GM10248 (cell line): ENCODE measurements around the gene TUBA3C.

Experiments used
- CTCF ChIA-PET: fragments of 300-600 bp; sonication (Branson Sonifier 250); formaldehyde crosslinking; extraction: SDS; loops from one replicate; lab custom pipeline; 2021; ENCODE audit warnings: antibody characterized with exemption; lab: Yijun Ruan, JAX
- POLR2A ChIA-PET: fragments of 350-650 bp; sonication (Branson Sonifier 250); formaldehyde crosslinking; extraction: SDS; loops from one replicate; lab custom pipeline; 2020; ENCODE audit warnings: antibody characterized with exemption; lab: Yijun Ruan, JAX
- DNase-seq: peaks from one replicate; pipeline ENCODE4 v3.0.0; 2012; ENCODE audit errors: extremely low spot score
- CTCF ChIP-seq: IDR thresholded peaks from 2 replicates; pipeline ENCODE4 v1.5.1; 2012; ENCODE audit warnings: mild to moderate bottlenecking, low read depth; ENCODE audit errors: extremely low read depth, missing control alignments, control extremely low read depth

The TUBA3C gene

GRCh38 chr13:19156013-19156825 lies 25.4 kb downstream of the TUBA3C start:
- ChIA-PET POLR2A (no interaction called here), CTCF (no interaction called here)
- no peak for TF ChIP-seq CTCF
- no peak for DNase-seq

GRCh38 chr13:19155321-19155861 lies 26.2 kb downstream of the TUBA3C start:
- CTCF ChIA-PET: no interaction called here
- POLR2A ChIA-PET: no interaction called here
- TF ChIP-seq CTCF: no peak
- DNase-seq: no peak

- TF ChIP-seq CTCF: no peak
- CTCF ChIA-PET: no interaction called here
- no peak for DNase-seq
These were observed 26.8 kb downstream of the TUBA3C start for GRCh38 chr13:19154843-19155242.

GRCh38 chr13:19153782-19154450 lies 27.7 kb downstream of the TUBA3C start:
- TF ChIP-seq CTCF: no peak
- no peak for DNase-seq
- CTCF ChIA-PET: no interaction called here
- POLR2A ChIA-PET: no interaction called here

More at GRCh38 chr13:19154843-19155242, 26.8 kb downstream of the TUBA3C start:
- POLR2A ChIA-PET: no interaction called here

- POLR2A ChIA-PET: no interaction called here
- CTCF ChIA-PET: no interaction called here
- no peak for TF ChIP-seq CTCF
- no peak for DNase-seq
These were observed 29.2 kb downstream of the TUBA3C start for GRCh38 chr13:19152403-19152802.

- ChIA-PET POLR2A (no interaction called here), CTCF (no interaction called here)
- no peak for TF ChIP-seq CTCF
- no peak for DNase-seq
These were observed 29.9 kb downstream of the TUBA3C start for GRCh38 chr13:19151581-19152263.
